SKM-1 treated with dmso at 0.1 percent for 144 hours (cell line): ENCODE measurements around the gene NDUFA3.

Experiments
- DNase-seq: peaks from one replicate; lab custom pipeline; 2025; ENCODE audit not compliant: unreplicated experiment; lab: John Stamatoyannopoulos, UW

Gene NDUFA3

GRCh38 chr19:54137699-54138488, 35.2 kb downstream of the NDUFA3 start, which contains the start of gene CNOT3:
Gene CNOT3, plus strand, starts transcription at chr19:54137762. Its CDS starts 5,217 bp downstream, at chr19:54142979.
- DNase-seq = no peak

GRCh38 chr19:54138489-54139256, 36.0 kb downstream of the NDUFA3 start:
- DNase-seq = no peak

- no peak for DNase-seq
Observed at GRCh38 chr19:54141356-54141755, 38.7 kb downstream of the NDUFA3 start.

- DNase-seq = no peak
Observed at GRCh38 chr19:54142166-54142780, 39.6 kb downstream of the NDUFA3 start.

GRCh38 chr19:54145541-54146158, 43.0 kb downstream of the NDUFA3 start:
- DNase-seq = no peak

- DNase-seq = no peak
Observed at GRCh38 chr19:54147676-54148075, 45.0 kb downstream of the NDUFA3 start.

GRCh38 chr19:54148158-54148557, 45.5 kb downstream of the NDUFA3 start:
- no peak for DNase-seq

- DNase-seq = no peak
Observed at GRCh38 chr19:54149021-54149812, 46.6 kb downstream of the NDUFA3 start.

GRCh38 chr19:54151362-54152035, 48.8 kb downstream of the NDUFA3 start:
- DNase-seq = no peak

GRCh38 chr19:54152267-54152666, 49.6 kb downstream of the NDUFA3 start:
- no peak for DNase-seq

- DNase-seq = no peak
Observed at GRCh38 chr19:54152878-54153524, 50.3 kb downstream of the NDUFA3 start.

GRCh38 chr19:54153731-54154326, 51.2 kb downstream of the NDUFA3 start:
- no peak for DNase-seq

GRCh38 chr19:54154603-54155345, 52.1 kb downstream of the NDUFA3 start:
- DNase-seq = no peak

GRCh38 chr19:54155694-54156093, 53.0 kb downstream of the NDUFA3 start:
- no peak for DNase-seq

GRCh38 chr19:54156490-54156889, 53.8 kb downstream of the NDUFA3 start:
- no peak for DNase-seq

- no peak for DNase-seq
Observed at GRCh38 chr19:54156953-54157352, 54.3 kb downstream of the NDUFA3 start.
